Activated T-cell treated with anti-CD3 and anti-CD28 coated beads, Interleukin-2, amount 50 U/mL, for 1 hour (primary cell): ENCODE results near the gene WSCD2.

ENCODE experiments used
- DNase-seq: peaks from one replicate; pipeline ENCODE4 v3.0.0-alpha.2; 2020

The WSCD2 gene

GRCh38 chr12:108129017-108129812 is at the start of gene WSCD2:
WSCD2 (plus strand) TSS chr12:108129288; CDS start chr12:108195833, 66,545 bp downstream.
- no peak for DNase-seq

- DNase-seq, result no peak
These were observed 49.4 kb upstream of the WSCD2 start for GRCh38 chr12:108079721-108080120.

GRCh38 chr12:108080363-108080762 is 48.7 kb upstream of the WSCD2 start:
- DNase-seq, result no peak

- DNase-seq, result no peak
These were observed 46.6 kb upstream of the WSCD2 start for GRCh38 chr12:108082485-108082884.

- DNase-seq, result no peak
These were observed 41.2 kb upstream of the WSCD2 start for GRCh38 chr12:108087900-108088299.

GRCh38 chr12:108090107-108090899 is 38.8 kb upstream of the WSCD2 start:
- no peak for DNase-seq

- DNase-seq, result no peak
These were observed 38.0 kb upstream of the WSCD2 start for GRCh38 chr12:108090932-108091678.

- DNase-seq, result no peak
These were observed 37.4 kb upstream of the WSCD2 start for GRCh38 chr12:108091679-108092051.

GRCh38 chr12:108093209-108093608 is 35.9 kb upstream of the WSCD2 start:
- DNase-seq, result no peak

GRCh38 chr12:108094056-108094649 is 34.9 kb upstream of the WSCD2 start:
- DNase-seq, result no peak

- no peak for DNase-seq
These were observed 31.8 kb upstream of the WSCD2 start for GRCh38 chr12:108097160-108097911.

GRCh38 chr12:108098374-108098773 is 30.7 kb upstream of the WSCD2 start:
- DNase-seq, result no peak

GRCh38 chr12:108099073-108099472 is 30.0 kb upstream of the WSCD2 start:
- DNase-seq, result no peak

- no peak for DNase-seq
These were observed 29.2 kb upstream of the WSCD2 start for GRCh38 chr12:108099778-108100489.

GRCh38 chr12:108101605-108102175 is 27.4 kb upstream of the WSCD2 start:
- no peak for DNase-seq

- no peak for DNase-seq
These were observed 26.7 kb upstream of the WSCD2 start for GRCh38 chr12:108102363-108102762.

GRCh38 chr12:108103087-108103486 is 26.0 kb upstream of the WSCD2 start:
- no peak for DNase-seq

- DNase-seq, result no peak
These were observed 25.6 kb upstream of the WSCD2 start for GRCh38 chr12:108103517-108103916.

- no peak for DNase-seq
These were observed 24.4 kb upstream of the WSCD2 start for GRCh38 chr12:108104657-108105056.

- no peak for DNase-seq
These were observed 22.5 kb upstream of the WSCD2 start for GRCh38 chr12:108106599-108106998.

- no peak for DNase-seq
These were observed 21.8 kb upstream of the WSCD2 start for GRCh38 chr12:108107293-108107692.
